ENCODE data around the gene KLHL29. TPM values are rescaled to one million over a fixed set of nuclear protein-coding genes. Genes with fewer than 3 reads are reported as not detected.

Gene KLHL29
- total RNA-seq, 1 experiment from 2014 or later = 7.7 TPM

- no peak overlapping the region for H3K27ac ChIP-seq (ENCODE audit: low read length)
- CTCF ChIA-PET = no interaction called here
- ATAC-seq (no peak), DNase-seq (ENCODE audit: low read depth, low spot score) (no peak)
- H3K9me3 ChIP-seq (ENCODE audit: control insufficient read depth, insufficient read depth, low read depth, low read length) = no peaks in the 10 kb centered on the region
- TF ChIP-seq SIN3A (IDR thresholded peaks at IDR 0.05; ENCODE audit: borderline replicate concordance, insufficient read depth, low read depth, low read length) (no peak), REST (IDR thresholded peaks at IDR 0.05; ENCODE audit: insufficient read depth in 1 of 2, low read depth in 2 of 2, low read length in 1 of 2) (no peak), CTCF (IDR thresholded peaks at IDR 0.05) (no peak), TCF7L2 (IDR thresholded peaks at IDR 0.05; ENCODE audit: low read depth, low read length) (no peak), POLR2AphosphoS5 (IDR thresholded peaks at IDR 0.05; ENCODE audit: low read depth, low read length) (no peak)
- in situ Hi-C loops (cut with HindIII; ENCODE audit: low pct_unique_long_range_greater_than_20kb, low sequenced_read_pairs) = no loop called here
- POLR2A ChIA-PET = no interaction called here
- no TSS peak for BruUV-seq (replicated peaks)
- H3K36me3 ChIP-seq (ENCODE audit: control insufficient read depth, insufficient read depth, low read length) = no peaks in the 10 kb centered on the region
- H3K4me3 ChIP-seq (ENCODE audit: low read depth in 2 of 2, low read length in 2 of 2) = no peak overlapping the region
- H3K4me1 ChIP-seq (ENCODE audit: control insufficient read depth, insufficient read depth, low read length) = no peaks in the 10 kb centered on the region
- no peaks in the 10 kb centered on the region for H3K27me3 ChIP-seq (ENCODE audit: control insufficient read depth, insufficient read depth, low read length)
- intact Hi-C loops (cut with micrococcal nuclease; ENCODE audit: unreplicated experiment) = no loop called here
These were observed 194.7 kb downstream of the KLHL29 start for GRCh38 chr2:23579674-23580073.

- Histone ChIP-seq H3K36me3 (ENCODE audit: control insufficient read depth, insufficient read depth, low read length) (no peaks in the 10 kb centered on the region), H3K9me3 (ENCODE audit: control insufficient read depth, insufficient read depth, low read depth, low read length) (no peaks in the 10 kb centered on the region), H3K4me3 (ENCODE audit: low read depth in 2 of 2, low read length in 2 of 2) (no peak overlapping the region), H3K27ac (ENCODE audit: low read length) (no peak overlapping the region), H3K4me1 (ENCODE audit: control insufficient read depth, insufficient read depth, low read length) (no peaks in the 10 kb centered on the region), H3K27me3 (ENCODE audit: control insufficient read depth, insufficient read depth, low read length) (no peaks in the 10 kb centered on the region)
- BruUV-seq (replicated peaks) = no TSS peak
- DNase-seq (ENCODE audit: low read depth, low spot score) (no peak), ATAC-seq (no peak)
- in situ Hi-C loops (cut with HindIII; ENCODE audit: low pct_unique_long_range_greater_than_20kb, low sequenced_read_pairs) (no loop called here), intact Hi-C loops (cut with micrococcal nuclease; ENCODE audit: unreplicated experiment) (no loop called here)
- CTCF ChIA-PET = no interaction called here
- TF ChIP-seq CTCF (IDR thresholded peaks at IDR 0.05) (no peak), POLR2AphosphoS5 (IDR thresholded peaks at IDR 0.05; ENCODE audit: low read depth, low read length) (no peak), REST (IDR thresholded peaks at IDR 0.05; ENCODE audit: insufficient read depth in 1 of 2, low read depth in 2 of 2, low read length in 1 of 2) (no peak), TCF7L2 (IDR thresholded peaks at IDR 0.05; ENCODE audit: low read depth, low read length) (no peak), SIN3A (IDR thresholded peaks at IDR 0.05; ENCODE audit: borderline replicate concordance, insufficient read depth, low read depth, low read length) (no peak)
- POLR2A ChIA-PET = no interaction called here
These were observed 198.5 kb downstream of the KLHL29 start for GRCh38 chr2:23583467-23583866.

Measured in Panc1 (cell line).